Astrocyte (in vitro differentiated cells and primary cell): Measurements from ENCODE around the gene CENPX. TPM values are rescaled to one million over a fixed set of nuclear protein-coding genes. Genes with fewer than 3 reads are reported as not detected.
"Not testable (repeated sequence)": the region's sequence is repeated elsewhere in the genome, so short reads cannot be mapped to it uniquely, and the experiment has no call there.

Experiments used
- DNase-seq: peaks from one replicate; pipeline ENCODE4 v3.0.0-alpha.2; 2010; ENCODE audit warnings: low read depth
- FAIRE-seq: peaks from 2 replicates; lab custom pipeline; 2011; peaks lifted over from hg19 to GRCh38; lab: Jason Lieb, UNC
- H2AFZ ChIP-seq: 2 replicates; pipeline ENCODE4 v1.6.0; 2012; ENCODE audit warnings: low read depth, low read length, inconsistent platforms
- H3K27ac ChIP-seq: 2 replicates; pipeline ENCODE4 v1.5.1; 2011; ENCODE audit warnings: low read depth, low read length, inconsistent platforms
- H3K27me3 ChIP-seq: 2 replicates; pipeline ENCODE4 v1.6.0; 2011; ENCODE audit warnings: low read length, inconsistent platforms; ENCODE audit not compliant: insufficient read depth
- H3K36me3 ChIP-seq: 2 replicates; pipeline ENCODE4 v1.5.1; 2011; ENCODE audit warnings: low read length, inconsistent platforms; ENCODE audit not compliant: insufficient read depth
- H3K4me1 ChIP-seq: 2 replicates; pipeline ENCODE4 v1.5.1; 2011; ENCODE audit warnings: low read length, inconsistent platforms; ENCODE audit not compliant: insufficient read depth
- H3K4me2 ChIP-seq: 2 replicates; pipeline ENCODE4 v1.6.0; 2012; ENCODE audit warnings: low read length, inconsistent platforms
- H3K4me3 ChIP-seq: 2 replicates; pipeline ENCODE4 v1.5.1; 2011; ENCODE audit warnings: low read depth, mild to moderate bottlenecking, low read length, inconsistent platforms; ENCODE audit not compliant: insufficient read depth
- H3K79me2 ChIP-seq: 2 replicates; pipeline ENCODE4 v1.6.0; 2012; ENCODE audit warnings: mild to moderate bottlenecking, low read length, inconsistent platforms; ENCODE audit not compliant: insufficient read depth
- H3K9ac ChIP-seq: 2 replicates; pipeline ENCODE4 v1.6.0; 2012; ENCODE audit warnings: mild to moderate bottlenecking, low read length, inconsistent platforms
- H3K9me3 ChIP-seq: 2 replicates; pipeline ENCODE4 v1.5.1; 2012; ENCODE audit warnings: low read depth, mild to moderate bottlenecking, low read length, inconsistent platforms; ENCODE audit not compliant: insufficient read depth
- H4K20me1 ChIP-seq: 2 replicates; pipeline ENCODE4 v1.6.0; 2012; ENCODE audit warnings: low read length, inconsistent platforms; ENCODE audit not compliant: insufficient read depth
- H3K27ac Mint-ChIP-seq: one replicate; pipeline ENCODE4 v1.8.0; 2021; ENCODE audit warnings: mild to moderate bottlenecking, mixed read lengths; ENCODE audit not compliant: unreplicated experiment
- H3K27me3 Mint-ChIP-seq: one replicate; pipeline ENCODE4 v1.8.0; 2021; ENCODE audit warnings: low read depth, mixed read lengths; ENCODE audit not compliant: unreplicated experiment
- H3K36me3 Mint-ChIP-seq: one replicate; pipeline ENCODE4 v1.8.0; 2021; ENCODE audit warnings: low read depth, mixed read lengths; ENCODE audit not compliant: unreplicated experiment
- H3K4me1 Mint-ChIP-seq: one replicate; pipeline ENCODE4 v1.8.0; 2021; ENCODE audit warnings: low read depth, mixed read lengths; ENCODE audit not compliant: unreplicated experiment
- H3K4me3 Mint-ChIP-seq: one replicate; pipeline ENCODE4 v1.8.0; 2021; ENCODE audit warnings: mild to moderate bottlenecking, moderate library complexity, mixed read lengths; ENCODE audit not compliant: unreplicated experiment
- H3K9me3 Mint-ChIP-seq: one replicate; pipeline ENCODE4 v1.8.0; 2021; ENCODE audit warnings: mild to moderate bottlenecking, mixed read lengths; ENCODE audit not compliant: unreplicated experiment
- CTCF ChIP-seq: IDR thresholded peaks from 2 replicates; pipeline ENCODE4 v1.5.1; 2011; ENCODE audit warnings: low read depth, mild to moderate bottlenecking, inconsistent platforms, low read length, moderate library complexity; ENCODE audit not compliant: insufficient read depth
- EZH2 ChIP-seq: IDR thresholded peaks from 2 replicates; pipeline ENCODE4 v1.6.1; 2012; ENCODE audit warnings: mild to moderate bottlenecking, low read length, inconsistent platforms; ENCODE audit not compliant: insufficient read depth
- total RNA-seq: library from RNA; stranded (reverse); gene quantifications from 2 replicates; pipeline ENCODE4 v1.2.1, GENCODE V29; 2021

The CENPX gene
- total RNA-seq, 1 donor from 2014 or later = 26.7 TPM

GRCh38 chr17:81983011-81983638 is 39.6 kb downstream of the CENPX start:
- no peak overlapping the region for H3K9ac ChIP-seq
- Mint-ChIP-seq H3K9me3 (no peaks in the 10 kb centered on the region), H3K27ac (no peak overlapping the region), H3K4me3 (no peak overlapping the region), H3K36me3 (peaks cover 14% of the 10 kb centered on the region), H3K27me3 (no peaks in the 10 kb centered on the region), H3K4me1 (peaks cover 7% of the 10 kb centered on the region)
- FAIRE-seq = no peak
- peaks cover under 1% of the 10 kb centered on the region for H3K4me1 ChIP-seq
- DNase-seq = no peak
- no peak overlapping the region for H3K4me2 ChIP-seq
- H4K20me1 ChIP-seq = peaks cover 17% of the 10 kb centered on the region
- H3K27me3 ChIP-seq = no peaks in the 10 kb centered on the region
- peaks cover 18% of the 10 kb centered on the region for H3K36me3 ChIP-seq
- TF ChIP-seq CTCF = no peak
- no peak for TF ChIP-seq EZH2
- H3K79me2 ChIP-seq = peaks cover 4% of the 10 kb centered on the region
- H3K4me3 ChIP-seq = no peak overlapping the region
- H2AFZ ChIP-seq = no peak overlapping the region
- no peaks in the 10 kb centered on the region for H3K9me3 ChIP-seq
- no peak overlapping the region for H3K27ac ChIP-seq

GRCh38 chr17:81981511-81981910 is 41.2 kb downstream of the CENPX start:
- not testable (repeated sequence) for H3K4me3 ChIP-seq, H3K36me3 Mint-ChIP-seq, H2AFZ ChIP-seq, H3K27me3 ChIP-seq, H3K4me3 Mint-ChIP-seq, H3K79me2 ChIP-seq, H3K9me3 Mint-ChIP-seq, H3K27me3 Mint-ChIP-seq, H3K9me3 ChIP-seq, H3K27ac ChIP-seq, H3K27ac Mint-ChIP-seq, DNase-seq, H3K4me2 ChIP-seq, H3K4me1 Mint-ChIP-seq, FAIRE-seq, H3K4me1 ChIP-seq, H3K9ac ChIP-seq
- peaks cover 17% of the 10 kb centered on the region for H4K20me1 ChIP-seq
- H3K36me3 ChIP-seq = peaks cover 18% of the 10 kb centered on the region

- H3K4me1 Mint-ChIP-seq = peaks cover 7% of the 10 kb centered on the region
- no peak overlapping the region for H2AFZ ChIP-seq
- no peaks in the 10 kb centered on the region for H3K27me3 ChIP-seq
- H3K4me2 ChIP-seq = no peak overlapping the region
- DNase-seq (no peak), FAIRE-seq (no peak)
- no peak overlapping the region for H3K4me3 ChIP-seq
- no peak overlapping the region for H3K9ac ChIP-seq
- H3K4me3 Mint-ChIP-seq = no peak overlapping the region
- TF ChIP-seq CTCF (no peak), EZH2 (no peak)
- peaks cover 7% of the 10 kb centered on the region for H3K79me2 ChIP-seq
- peaks cover 4% of the 10 kb centered on the region for H3K36me3 Mint-ChIP-seq
- no peaks in the 10 kb centered on the region for H3K9me3 Mint-ChIP-seq
- no peaks in the 10 kb centered on the region for H3K9me3 ChIP-seq
- H3K27ac ChIP-seq = no peak overlapping the region
- H3K27me3 Mint-ChIP-seq = no peaks in the 10 kb centered on the region
- H3K27ac Mint-ChIP-seq = no peak overlapping the region
- peaks cover 7% of the 10 kb centered on the region for H3K4me1 ChIP-seq
- H4K20me1 ChIP-seq = peaks cover 16% of the 10 kb centered on the region
- H3K36me3 ChIP-seq = peaks cover 17% of the 10 kb centered on the region
These were observed 41.9 kb downstream of the CENPX start for GRCh38 chr17:81980707-81981343.
